Right lobe of liver (tissue), 6 donors: ENCODE data around the gene ZSCAN21. TPM values are rescaled to one million over a fixed set of nuclear protein-coding genes. Genes with fewer than 3 reads are reported as not detected.

Experiments used
- ATAC-seq, 4 donors: fragments of 200-7000 bp; cut with Tn5 transposase; one replicate each; pipeline ENCODE4 v1.9.1; 2020; ENCODE audit warnings: mild to moderate bottlenecking in 4 of 4, moderate library complexity in 4 of 4
- DNase-seq, 3 donors: peaks; one replicate each; pipeline ENCODE4 v3.0.0-alpha.2; 2020
- H3K27ac ChIP-seq, 3 donors: fragments of 200-600 bp; one replicate each; pipeline ENCODE4 v1.8.0; 2022
- H3K27me3 ChIP-seq, 2 donors: fragments of 200-600 bp; one replicate each; pipeline ENCODE4 v1.8.0; 2022
- H3K36me3 ChIP-seq, 4 donors: fragments of 200-600 bp; sonication (generic) in 1 of 4; one replicate each; pipeline versions ENCODE4 v1.5.1 to v1.8.0; 2017 to 2022; ENCODE audit warnings: control low read depth in 1 of 4
- H3K4me1 ChIP-seq, 4 donors: fragments of 200-600 bp; sonication (generic) in 1 of 4; one replicate each; pipeline versions ENCODE4 v1.5.1 to v1.8.0; 2017 to 2022; ENCODE audit warnings: control low read depth in 1 of 4
- H3K4me3 ChIP-seq, 3 donors: fragments of 200-600 bp; one replicate each; pipeline ENCODE4 v1.8.0; 2022
- H3K9me3 ChIP-seq, 4 donors: fragments of 200-600 bp; sonication (generic) in 1 of 4; one replicate each; pipeline versions ENCODE4 v1.5.1 to v1.8.0; 2017 to 2022; ENCODE audit warnings: control low read depth in 1 of 4
- POLR2A ChIP-seq: fragments of 450-650 bp; IDR thresholded peaks from one replicate; pipeline ENCODE4 v1.6.1; 2017; ENCODE audit warnings: antibody characterized with exemption, mild to moderate bottlenecking
- WGBS: methylation state at CpG from one replicate; pipeline ENCODE4 v1.1.6; 2018; ENCODE audit warnings: low coverage, low lambda C conversion rate; ENCODE audit not compliant: insufficient coverage; ENCODE audit errors: missing lambda C conversion rate; 5-methylcytosine and 5-hydroxymethylcytosine counted together
- intact Hi-C, 2 donors: fragments of 100-400 bp; cut with DNase I; formaldehyde crosslinking; loops; one replicate each; pipeline versions ENCODE4 v1.11.2 to v1.14.1; 2022
- total RNA-seq, 6 experiments: library from RNA; depleted of rRNA in 2 of 6; stranded (reverse); fragments of >200 nt in 2 of 6; fragmentation: NEBNext Ultra II Directional in 3 of 6; extraction: Animal tissue kit (Norgen Biotek cat#: 25700) in 3 of 6; gene quantifications; one replicate each; pipeline versions ENCODE4 v1.1.0 to v1.2.4, GENCODE V29; 2016 to 2023
- TF ChIP-seq, protein P1 (sequence below), 4 donors: fragments of 200-600 bp in 3 of 4; fragments of 450-650 bp in 1 of 4; IDR thresholded peaks; one replicate each; pipeline versions ENCODE4 v1.5.1 to v1.8.0; 2016 to 2022; ENCODE audit warnings: antibody characterized with exemption in 4 of 4, mild to moderate bottlenecking in 2 of 4
- donor health status: DM: no; HTN: yes; CAD: no.
- donor health status: DM: no; HTN: no; CAD: no.
- donor health status: DM: no; HTN: no; CAD: no.
- donor health status: DM: no; HTN: yes; CAD: no.
- donor health status: DM: no; HTN: yes; CAD: no.

The ZSCAN21 gene
- total RNA-seq, 6 experiments from 2014 or later: 4.3 to 8.1 (median 5.7) TPM

DNA sequence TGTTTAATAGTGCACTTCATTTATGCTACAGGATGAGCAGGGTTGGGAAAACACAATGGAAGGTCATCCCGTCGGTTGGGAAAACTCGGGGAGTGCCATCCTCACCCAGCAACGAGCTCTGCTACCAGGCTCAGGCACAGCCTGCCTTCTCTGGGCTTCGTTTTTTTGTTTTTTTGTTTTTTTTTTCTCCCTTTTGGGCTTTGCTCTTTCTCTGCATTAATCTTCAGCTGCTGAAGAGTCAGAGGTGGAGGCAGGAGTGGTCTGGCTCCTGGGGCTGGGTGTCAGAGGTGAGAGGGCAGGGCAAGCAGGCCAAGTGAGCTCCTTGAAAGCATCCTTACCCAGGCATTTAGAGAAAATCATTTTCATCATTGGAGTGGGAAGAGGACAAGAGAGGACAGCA, 20.4 kb downstream of the ZSCAN21 start:
- Histone ChIP-seq H3K36me3 (peaks cover 8 to 54% (median 47%) of the 10 kb centered on the region in 4 donors), H3K9me3 (peaks cover 4 to 16% (median 9%) of the 10 kb centered on the region in 4 donors), H3K4me3 (no peak overlapping the region), H3K27me3 (no peaks in the 10 kb centered on the region), H3K4me1 (peaks cover 0 to 20% (median 8%) of the 10 kb centered on the region in 4 donors), H3K27ac (no peak overlapping the region)
- WGBS: 88% methylated on average over 5 of the region's 5 CpGs
- TF ChIP-seq, protein P1, sequence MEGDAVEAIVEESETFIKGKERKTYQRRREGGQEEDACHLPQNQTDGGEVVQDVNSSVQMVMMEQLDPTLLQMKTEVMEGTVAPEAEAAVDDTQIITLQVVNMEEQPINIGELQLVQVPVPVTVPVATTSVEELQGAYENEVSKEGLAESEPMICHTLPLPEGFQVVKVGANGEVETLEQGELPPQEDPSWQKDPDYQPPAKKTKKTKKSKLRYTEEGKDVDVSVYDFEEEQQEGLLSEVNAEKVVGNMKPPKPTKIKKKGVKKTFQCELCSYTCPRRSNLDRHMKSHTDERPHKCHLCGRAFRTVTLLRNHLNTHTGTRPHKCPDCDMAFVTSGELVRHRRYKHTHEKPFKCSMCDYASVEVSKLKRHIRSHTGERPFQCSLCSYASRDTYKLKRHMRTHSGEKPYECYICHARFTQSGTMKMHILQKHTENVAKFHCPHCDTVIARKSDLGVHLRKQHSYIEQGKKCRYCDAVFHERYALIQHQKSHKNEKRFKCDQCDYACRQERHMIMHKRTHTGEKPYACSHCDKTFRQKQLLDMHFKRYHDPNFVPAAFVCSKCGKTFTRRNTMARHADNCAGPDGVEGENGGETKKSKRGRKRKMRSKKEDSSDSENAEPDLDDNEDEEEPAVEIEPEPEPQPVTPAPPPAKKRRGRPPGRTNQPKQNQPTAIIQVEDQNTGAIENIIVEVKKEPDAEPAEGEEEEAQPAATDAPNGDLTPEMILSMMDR (IDR thresholded peaks at IDR 0.05): no peak
- TF ChIP-seq POLR2A: no peak
- no peak for DNase-seq
- no peak for ATAC-seq
- intact Hi-C loops: no loop called here

DNA sequence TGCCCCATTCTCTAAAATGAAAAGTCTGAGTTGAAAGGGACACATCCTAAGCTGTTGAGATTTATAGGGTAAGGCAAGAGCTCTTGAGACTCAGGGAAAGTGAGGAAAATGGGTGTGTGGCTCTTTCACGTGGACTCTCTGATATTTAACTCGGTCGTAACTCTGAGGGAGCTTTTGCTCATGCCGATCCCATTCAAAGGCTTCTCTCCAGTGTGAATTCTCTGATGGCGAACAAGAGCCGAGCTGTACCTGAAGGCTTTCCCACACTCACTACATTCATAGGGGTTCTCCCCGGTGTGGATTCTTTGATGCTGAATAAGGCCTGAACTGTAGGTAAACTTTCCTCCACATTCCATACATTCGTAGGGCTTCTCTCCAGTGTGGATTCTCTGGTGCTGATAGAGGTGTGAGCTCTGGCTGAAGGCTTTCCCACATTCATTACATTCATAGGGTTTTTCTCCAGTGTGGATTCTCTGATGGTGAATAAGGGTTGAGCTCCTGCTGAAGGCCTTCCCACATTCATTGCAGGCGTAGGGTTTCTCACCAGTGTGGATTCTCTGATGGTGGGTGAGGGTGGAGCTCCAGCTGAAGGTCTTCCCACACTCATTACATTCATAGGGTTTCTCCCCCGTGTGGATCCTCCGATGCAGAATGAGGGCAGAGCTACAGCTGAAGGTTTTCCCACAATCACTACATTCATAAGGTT, 21.6 kb downstream of the ZSCAN21 start:
- ATAC-seq (no peak), DNase-seq (no peak)
- Histone ChIP-seq H3K4me3 (no peak overlapping the region), H3K27me3 (no peaks in the 10 kb centered on the region), H3K9me3 (peaks cover 4 to 16% (median 9%) of the 10 kb centered on the region in 4 donors), H3K4me1 (peaks cover 0 to 9% (median 4%) of the 10 kb centered on the region in 4 donors), H3K27ac (no peak overlapping the region), H3K36me3 (peaks cover 8 to 65% (median 53%) of the 10 kb centered on the region in 4 donors)
- TF ChIP-seq POLR2A: no peak
- TF ChIP-seq, protein P1 (IDR thresholded peaks at IDR 0.05): no peak
- 98% methylated on average over 9 of the region's 11 CpGs for WGBS
- intact Hi-C loops: no loop called here

DNA sequence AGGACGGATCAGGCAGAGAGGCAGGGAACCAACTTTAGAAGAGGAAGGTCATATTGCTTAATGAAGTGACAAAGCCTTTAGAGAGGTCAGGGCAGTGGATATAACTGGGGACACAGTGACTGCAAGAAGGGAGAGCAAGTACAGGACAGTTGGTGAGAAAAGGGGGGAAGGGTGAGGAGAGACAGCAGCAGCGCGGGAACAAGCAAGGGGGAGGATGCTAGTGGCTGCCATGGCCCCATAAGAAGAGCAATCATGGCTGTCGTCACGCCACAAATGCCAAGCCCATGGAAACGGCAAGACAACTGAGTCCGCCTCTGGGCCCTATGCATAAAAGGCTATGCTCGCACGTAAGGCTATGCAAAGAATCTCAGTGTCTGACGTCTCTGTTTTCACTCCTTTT, 22.9 kb downstream of the ZSCAN21 start:
- Histone ChIP-seq H3K9me3 (peaks cover 4 to 16% (median 9%) of the 10 kb centered on the region in 4 donors), H3K4me1 (no peaks in the 10 kb centered on the region), H3K36me3 (peaks cover 8 to 78% (median 58%) of the 10 kb centered on the region in 4 donors), H3K27me3 (no peaks in the 10 kb centered on the region), H3K4me3 (no peak overlapping the region), H3K27ac (no peak overlapping the region)
- intact Hi-C loops: no loop called here
- TF ChIP-seq, protein P1 (IDR thresholded peaks at IDR 0.05): no peak
- TF ChIP-seq POLR2A: no peak
- DNase-seq (no peak), ATAC-seq (no peak)
- WGBS: 97% methylated on average over 5 of the region's 10 CpGs

DNA sequence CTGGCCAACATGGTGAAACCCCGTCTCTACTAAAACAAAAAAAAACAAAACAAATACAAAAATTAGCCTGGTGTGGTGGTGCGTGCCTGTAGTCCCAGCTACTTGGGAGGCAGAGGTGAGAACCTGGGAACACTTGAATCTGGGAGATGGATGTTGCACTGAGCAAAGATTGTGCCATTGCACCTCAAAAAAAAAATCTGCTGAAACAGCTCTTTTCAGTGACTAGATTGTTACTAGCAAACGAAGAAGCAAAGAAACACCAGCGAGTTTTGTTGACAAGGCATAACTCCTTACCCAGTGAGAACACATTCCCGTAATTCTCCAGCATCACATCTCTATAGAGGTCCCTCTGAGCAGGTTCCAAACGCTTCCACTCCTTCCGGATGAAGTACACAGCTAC, 25.3 kb downstream of the ZSCAN21 start:
- intact Hi-C loops: no loop called here
- peaks cover 8 to 74% (median 57%) of the 10 kb centered on the region in 4 donors for H3K36me3 ChIP-seq
- H3K27ac ChIP-seq: no peak overlapping the region
- H3K9me3 ChIP-seq: peaks cover 4 to 16% (median 9%) of the 10 kb centered on the region in 4 donors
- WGBS: 75% methylated on average over 7 of the region's 7 CpGs
- TF ChIP-seq, protein P1 (IDR thresholded peaks at IDR 0.05): no peak
- TF ChIP-seq POLR2A: no peak
- no peak for ATAC-seq
- H3K27me3 ChIP-seq: no peaks in the 10 kb centered on the region
- H3K4me3 ChIP-seq: no peak overlapping the region
- peaks cover 0 to 19% (median 8%) of the 10 kb centered on the region in 4 donors for H3K4me1 ChIP-seq
- DNase-seq: no peak
